Large intestine (tissue), 1 donor: Measurements from ENCODE around the gene WASHC2A. TPM values are rescaled to one million over a fixed set of nuclear protein-coding genes. Genes with fewer than 3 reads are reported as not detected.

Source experiments
- polyA plus RNA-seq: library from polyadenylated mRNA; unstranded; fragments of 120-200 nt; gene quantifications from one replicate; pipeline ENCODE4 v1.2.1, GENCODE V29; 2013

The WASHC2A gene
- polyA plus RNA-seq, 1 donor, result 59.4 TPM

Other genes with a start within 250 kb of the WASHC2A start
- gene PARG, start 125.9 kb upstream of the WASHC2A start, polyA plus RNA-seq, result 21.5 TPM
- gene TIMM23B, start 125.9 kb upstream of the WASHC2A start, polyA plus RNA-seq, result 18.0 TPM
- gene AGAP6, start 79.5 kb upstream of the WASHC2A start, polyA plus RNA-seq, result 24.7 TPM
- 64.5 TPM for gene ASAH2, start 183.6 kb downstream of the WASHC2A start, polyA plus RNA-seq